AG04449 (cell line): ENCODE results near the gene C2orf15.
"Not testable (repeated sequence)": the region's sequence is repeated elsewhere in the genome, so short reads cannot be mapped to it uniquely, and the experiment has no call there.

Source experiments
- CTCF ChIA-PET: fragments of 350-600 bp; formaldehyde crosslinking; extraction: SDS; loops from one replicate; lab custom pipeline; 2021; ENCODE audit warnings: antibody characterized with exemption; lab: Yijun Ruan, JAX
- POLR2A ChIA-PET: fragments of 400-600, 350-600 bp; formaldehyde crosslinking; extraction: SDS; loops from one replicate; lab custom pipeline; 2020; ENCODE audit warnings: antibody characterized with exemption, inconsistent platforms; lab: Yijun Ruan, JAX
- DNase-seq: peaks from one replicate; pipeline ENCODE4 v3.0.0-alpha.2; 2010; ENCODE audit warnings: low read depth, low spot score
- H3K4me3 ChIP-seq: 2 replicates; pipeline ENCODE4 v1.5.1; 2011; ENCODE audit warnings: low read depth, mild to moderate bottlenecking, control low read depth, low read length
- TF ChIP-seq, protein P1 (sequence below): IDR thresholded peaks from one replicate; pipeline ENCODE4 v1.5.1; 2011; ENCODE audit warnings: mild to moderate bottlenecking, moderate library complexity, low read length, control low read depth, inconsistent platforms; ENCODE audit not compliant: insufficient read depth; ENCODE audit errors: missing control alignments

C2orf15 gene

GRCh38 chr2:99190548-99190947, 49.0 kb downstream of the C2orf15 start:
- POLR2A ChIA-PET: no interaction called here
- no peak overlapping the region for H3K4me3 ChIP-seq
- DNase-seq: no peak
- TF ChIP-seq, protein P1, sequence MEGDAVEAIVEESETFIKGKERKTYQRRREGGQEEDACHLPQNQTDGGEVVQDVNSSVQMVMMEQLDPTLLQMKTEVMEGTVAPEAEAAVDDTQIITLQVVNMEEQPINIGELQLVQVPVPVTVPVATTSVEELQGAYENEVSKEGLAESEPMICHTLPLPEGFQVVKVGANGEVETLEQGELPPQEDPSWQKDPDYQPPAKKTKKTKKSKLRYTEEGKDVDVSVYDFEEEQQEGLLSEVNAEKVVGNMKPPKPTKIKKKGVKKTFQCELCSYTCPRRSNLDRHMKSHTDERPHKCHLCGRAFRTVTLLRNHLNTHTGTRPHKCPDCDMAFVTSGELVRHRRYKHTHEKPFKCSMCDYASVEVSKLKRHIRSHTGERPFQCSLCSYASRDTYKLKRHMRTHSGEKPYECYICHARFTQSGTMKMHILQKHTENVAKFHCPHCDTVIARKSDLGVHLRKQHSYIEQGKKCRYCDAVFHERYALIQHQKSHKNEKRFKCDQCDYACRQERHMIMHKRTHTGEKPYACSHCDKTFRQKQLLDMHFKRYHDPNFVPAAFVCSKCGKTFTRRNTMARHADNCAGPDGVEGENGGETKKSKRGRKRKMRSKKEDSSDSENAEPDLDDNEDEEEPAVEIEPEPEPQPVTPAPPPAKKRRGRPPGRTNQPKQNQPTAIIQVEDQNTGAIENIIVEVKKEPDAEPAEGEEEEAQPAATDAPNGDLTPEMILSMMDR: no peak
- CTCF ChIA-PET: interaction anchor here (1.5 kb wide), 1 partner anchor 11 kb away, joined by 4 read pairs; no protein-coding TSS in a partner anchor

DNA sequence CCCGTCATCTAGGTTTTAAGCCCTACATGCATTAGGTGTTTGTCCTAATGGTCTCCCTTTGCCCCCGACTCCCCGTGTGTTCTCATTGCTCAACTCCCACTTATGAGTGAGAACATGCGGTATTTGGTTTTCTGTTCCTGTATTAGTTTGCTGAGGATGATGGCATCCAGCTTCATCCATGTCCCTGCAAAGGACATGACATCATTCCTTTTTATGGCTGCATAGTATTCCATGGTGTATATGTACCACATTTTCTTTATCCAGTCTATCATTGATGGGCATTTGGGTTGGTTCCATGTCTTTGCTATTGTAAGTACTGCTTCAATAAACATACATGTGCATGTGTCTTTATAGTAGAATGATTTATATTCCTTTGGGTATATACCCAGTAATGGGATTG, 50.9 kb downstream of the C2orf15 start:
- POLR2A ChIA-PET: interaction anchor here (1.0 kb wide), 1 partner anchor 12 kb away, joined by 3 read pairs; no protein-coding TSS in a partner anchor
- H3K4me3 ChIP-seq, DNase-seq, CTCF ChIA-PET: not testable (repeated sequence)

DNA sequence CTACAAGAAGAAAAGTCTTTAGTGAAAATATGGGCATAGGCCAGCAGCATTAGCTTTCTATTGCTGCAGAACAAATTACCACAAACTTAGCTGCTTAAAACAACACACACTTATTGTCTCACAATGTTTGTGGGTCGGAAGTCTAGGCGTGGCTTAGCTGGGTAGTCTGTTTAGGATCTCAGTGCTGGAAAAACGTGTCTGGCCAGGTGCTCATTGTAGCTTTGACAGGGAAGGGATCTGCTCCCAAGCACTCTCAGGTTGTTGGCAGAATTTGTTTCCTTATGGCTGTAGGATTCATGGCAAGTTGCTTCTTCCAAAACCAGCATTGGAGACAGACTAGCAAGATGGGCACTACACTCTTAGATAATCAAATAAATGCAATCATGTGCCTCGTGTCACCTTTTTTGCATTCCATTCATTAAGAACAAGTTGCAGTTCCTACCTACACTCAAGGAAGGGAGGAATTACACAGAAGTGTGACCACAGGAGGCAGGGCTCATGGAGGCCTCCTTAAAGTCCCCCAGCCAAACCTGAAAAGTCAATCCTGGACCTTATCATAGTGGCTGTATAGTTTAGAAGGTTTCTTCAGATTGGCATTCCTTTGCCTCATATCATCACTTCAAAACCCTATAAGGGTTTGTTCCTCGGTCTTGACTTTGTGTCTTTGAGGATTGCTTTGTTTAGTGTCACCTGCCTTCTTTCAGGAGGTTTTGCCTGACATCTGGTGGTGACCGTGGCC, 56.8 kb downstream of the C2orf15 start:
- DNase-seq: no peak
- POLR2A ChIA-PET: no interaction called here
- CTCF ChIA-PET: interaction anchor here (1.4 to 1.5 kb wide), 2 partner anchors 13 to 16 kb away, joined by 3 read pairs; no protein-coding TSS in a partner anchor
- TF ChIP-seq, protein P1: no peak
- H3K4me3 ChIP-seq: no peak overlapping the region

GRCh38 chr2:99200076-99200800, 58.7 kb downstream of the C2orf15 start:
- DNase-seq: no peak
- ChIA-PET CTCF (no interaction called here), POLR2A (no interaction called here)
- TF ChIP-seq, protein P1: no peak
- no peak overlapping the region for H3K4me3 ChIP-seq
